Measurements from ENCODE around the gene PLCL1.

Gene PLCL1

DNA sequence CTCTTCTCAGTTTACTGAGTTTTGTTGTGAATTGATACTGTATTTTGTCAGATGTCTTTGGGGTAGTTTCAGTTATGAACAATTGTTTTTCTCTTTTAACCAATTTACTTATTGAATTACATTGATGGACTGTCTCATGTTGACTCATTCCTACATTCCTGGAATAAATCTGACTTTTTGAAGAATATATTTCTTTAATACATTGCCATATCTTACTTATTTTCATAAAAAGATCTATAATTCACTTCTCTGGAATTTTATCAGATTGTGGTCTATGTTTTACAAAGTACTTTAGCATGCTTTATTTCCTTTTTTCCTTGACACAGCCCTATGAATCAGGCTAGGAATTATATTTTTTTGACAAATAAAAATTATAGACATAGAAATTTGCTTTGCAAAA lies 268.3 kb downstream of the PLCL1 start:
- no peak for TF ChIP-seq CTCF (conservative IDR thresholded peaks at IDR 0.05; ENCODE audit: control insufficient read depth, insufficient read depth, low read depth, low read length)
- no peak for DNase-seq (ENCODE audit: low read depth)
- H3K4me3 ChIP-seq (ENCODE audit: control insufficient read depth, low read depth, low read length), result no peak overlapping the region

- no peak overlapping the region for H3K4me3 ChIP-seq (ENCODE audit: control insufficient read depth, low read depth, low read length)
- DNase-seq (ENCODE audit: low read depth), result no peak
- no peak for TF ChIP-seq CTCF (conservative IDR thresholded peaks at IDR 0.05; ENCODE audit: control insufficient read depth, insufficient read depth, low read depth, low read length)
These were observed 268.9 kb downstream of the PLCL1 start for GRCh38 chr2:198073253-198073652.

- no peak for TF ChIP-seq CTCF (conservative IDR thresholded peaks at IDR 0.05; ENCODE audit: control insufficient read depth, insufficient read depth, low read depth, low read length)
- H3K4me3 ChIP-seq (ENCODE audit: control insufficient read depth, low read depth, low read length), result no peak overlapping the region
- peak; percentile 43 for DNase-seq (ENCODE audit: low read depth)
These were observed 273.1 kb downstream of the PLCL1 start for GRCh38 chr2:198077477-198077876.

DNA sequence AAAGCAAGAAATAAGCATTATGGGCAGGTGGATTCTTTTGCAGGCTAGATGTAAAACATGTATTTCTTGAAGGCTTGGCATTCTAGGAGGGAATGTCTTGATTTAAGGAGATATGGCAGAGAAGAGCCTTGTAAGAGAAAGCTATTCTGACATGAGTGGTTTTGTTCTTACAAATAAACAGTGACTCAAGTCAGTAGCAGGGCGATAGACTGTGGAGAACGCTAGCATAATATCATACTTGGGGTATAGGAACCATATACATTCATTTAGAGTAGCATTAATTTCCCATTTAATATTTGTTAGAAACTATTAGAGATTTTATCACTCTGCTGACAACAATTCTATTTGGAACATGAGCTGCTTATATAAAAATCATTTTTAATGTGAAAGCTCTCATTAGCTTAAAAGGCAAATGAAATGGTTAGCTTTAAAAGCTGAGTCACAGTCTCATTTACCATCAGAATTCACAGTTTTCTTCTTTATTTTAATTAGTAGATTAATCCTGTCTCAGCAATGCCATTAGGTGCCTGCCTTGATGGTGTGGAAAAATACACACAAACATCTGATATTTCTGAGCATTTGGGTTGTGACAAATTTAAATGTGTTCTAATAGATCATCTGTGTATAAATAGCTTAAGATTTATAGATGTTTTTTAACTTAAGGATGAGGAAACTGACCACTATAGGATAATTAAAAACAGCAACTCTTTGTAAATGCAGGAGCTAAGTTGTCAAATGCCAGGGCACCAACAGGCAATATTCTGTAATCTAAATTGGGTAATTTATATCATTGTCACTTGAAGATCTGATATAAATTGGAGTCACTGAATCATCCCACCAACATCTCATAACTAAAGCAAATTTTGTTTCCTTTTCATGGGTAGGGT lies 276.7 kb downstream of the PLCL1 start:
- TF ChIP-seq CTCF (conservative IDR thresholded peaks at IDR 0.05; ENCODE audit: control insufficient read depth, insufficient read depth, low read depth, low read length), result no peak
- no peak for DNase-seq (ENCODE audit: low read depth)
- H3K4me3 ChIP-seq (ENCODE audit: control insufficient read depth, low read depth, low read length), result no peak overlapping the region

- DNase-seq (ENCODE audit: low read depth), result no peak
- H3K4me3 ChIP-seq (ENCODE audit: control insufficient read depth, low read depth, low read length), result no peak overlapping the region
- TF ChIP-seq CTCF (conservative IDR thresholded peaks at IDR 0.05; ENCODE audit: control insufficient read depth, insufficient read depth, low read depth, low read length), result no peak
These were observed 279.8 kb downstream of the PLCL1 start for GRCh38 chr2:198084156-198084555.

GRCh38 chr2:198096002-198096401 lies 291.6 kb downstream of the PLCL1 start:
- no peak for TF ChIP-seq CTCF (conservative IDR thresholded peaks at IDR 0.05; ENCODE audit: control insufficient read depth, insufficient read depth, low read depth, low read length)
- no peak overlapping the region for H3K4me3 ChIP-seq (ENCODE audit: control insufficient read depth, low read depth, low read length)
- no peak for DNase-seq (ENCODE audit: low read depth)

All from fibroblast of mammary gland (primary cell).